GM21737 (cell line): ENCODE results near the gene AP4S1.
"Not testable (repeated sequence)": the region's sequence is repeated elsewhere in the genome, so short reads cannot be mapped to it uniquely, and the experiment has no call there.

Source experiments
- ATAC-seq: cut with Tn5 transposase; IDR thresholded peaks from one replicate; pipeline ENCODE4 v1.9.1; 2021; ENCODE audit warnings: mild to moderate bottlenecking, moderate library complexity; ENCODE audit not compliant: unreplicated experiment

The AP4S1 gene

DNA sequence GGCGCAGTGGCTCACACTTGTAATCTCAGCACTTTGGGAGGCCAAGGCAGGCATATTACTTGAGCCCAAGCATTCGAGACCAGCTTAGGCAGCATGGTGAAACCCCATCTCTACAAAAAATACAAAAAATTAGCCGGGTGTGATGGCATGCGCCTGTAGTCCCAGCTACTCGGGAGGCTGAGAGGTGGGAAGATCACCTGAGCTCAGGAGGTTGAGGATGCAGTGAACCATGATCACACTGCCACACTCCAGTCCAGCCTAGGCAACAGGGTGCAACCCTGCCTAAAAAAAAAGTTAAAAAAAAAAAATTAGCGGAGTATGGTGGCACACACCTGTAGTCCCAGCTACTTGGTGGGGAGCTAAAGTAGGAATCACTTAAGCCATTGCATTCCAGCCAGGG lies 21.4 kb upstream of the AP4S1 start:
- ATAC-seq: not testable (repeated sequence)

DNA sequence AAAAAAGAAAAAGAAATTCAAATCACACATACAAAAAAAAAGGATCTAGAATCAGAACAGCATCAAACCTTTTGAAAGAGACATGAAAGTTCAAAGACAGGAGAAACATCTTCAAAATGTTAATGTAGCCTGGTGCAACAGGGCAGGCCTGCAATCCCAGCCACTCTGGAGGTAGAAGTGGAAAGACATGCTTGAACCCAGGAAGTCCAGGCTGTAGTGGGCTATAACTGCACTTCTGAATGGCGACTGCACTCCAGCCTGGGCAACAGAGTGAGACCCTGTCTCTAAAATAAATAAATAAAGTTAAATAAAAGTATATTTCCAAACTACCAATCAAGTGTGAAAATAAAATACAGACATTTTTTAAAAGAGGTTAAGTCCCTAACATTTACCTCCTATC lies 18.7 kb upstream of the AP4S1 start:
- ATAC-seq: no peak

- ATAC-seq: no peak
Measured at GRCh38 chr14:31009836-31010574, 15.4 kb upstream of the AP4S1 start.

GRCh38 chr14:31010935-31011334 lies 14.5 kb upstream of the AP4S1 start:
- no peak for ATAC-seq

DNA sequence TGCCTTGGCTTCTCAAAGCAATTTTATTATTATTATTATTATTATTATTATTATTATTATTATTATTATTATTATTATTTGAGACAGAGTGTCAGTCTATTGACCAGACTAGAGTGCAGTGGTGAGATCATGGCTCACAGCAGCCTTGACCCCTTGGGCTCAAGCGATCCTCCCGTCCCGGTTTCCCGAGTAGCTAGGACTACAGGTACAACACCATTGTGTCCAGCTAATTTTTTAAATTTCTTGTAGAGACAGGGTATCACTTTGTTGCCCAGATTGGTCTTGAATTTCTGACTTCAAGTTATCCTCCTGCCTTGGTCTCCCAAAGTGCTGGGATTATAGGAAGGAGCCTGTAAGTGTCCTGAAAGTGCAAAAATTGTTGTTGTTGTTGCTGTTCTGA lies 11.6 kb upstream of the AP4S1 start:
- no peak for ATAC-seq

DNA sequence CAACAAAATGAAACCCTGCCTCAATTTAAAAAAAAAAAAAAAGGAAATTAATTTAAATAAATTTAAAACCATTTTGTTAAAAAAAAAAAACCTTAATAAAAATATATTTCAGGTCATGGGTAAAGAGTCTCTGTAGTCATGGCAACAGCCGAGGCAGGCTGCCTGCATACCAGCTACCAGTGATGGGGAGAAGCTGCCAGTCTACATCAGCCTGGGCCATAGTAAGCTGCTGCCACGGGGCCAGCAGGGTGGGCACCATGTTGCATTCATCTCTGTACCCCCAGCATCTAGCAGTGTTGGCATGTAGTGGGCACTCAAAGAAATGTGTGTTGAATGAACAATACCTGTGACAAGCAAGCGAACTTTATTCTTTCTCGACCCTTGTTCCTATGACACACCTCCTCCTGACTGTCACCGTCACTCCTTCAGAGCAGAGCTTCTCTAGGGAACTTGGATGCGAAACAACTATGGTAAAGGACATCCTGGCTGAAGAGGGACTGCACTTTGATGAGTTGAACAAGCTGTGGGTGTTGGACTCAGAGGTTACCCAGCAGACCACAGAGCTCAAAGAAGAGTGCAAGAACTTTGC lies 7.3 kb upstream of the AP4S1 start:
- no peak for ATAC-seq

- ATAC-seq: no peak
Measured at GRCh38 chr14:31020834-31021575, 4.4 kb upstream of the AP4S1 start.

DNA sequence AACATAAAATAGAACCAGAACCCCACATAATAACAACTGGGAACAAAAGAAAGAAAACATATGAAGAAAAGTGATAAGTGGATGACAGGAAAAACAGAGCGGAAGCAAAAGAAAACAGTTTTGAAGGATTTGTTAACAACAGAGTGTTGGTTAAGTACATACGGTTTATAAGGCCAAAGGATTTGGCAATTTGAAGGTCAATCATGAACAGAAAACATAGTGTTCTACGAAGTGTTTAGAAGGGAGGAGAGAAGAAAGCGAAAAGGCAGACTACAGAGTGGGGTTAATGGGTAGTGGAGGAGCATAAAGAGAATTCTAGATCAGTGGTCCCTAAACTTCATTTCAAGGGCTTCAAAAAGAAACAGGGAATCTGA lies 3.9 kb upstream of the AP4S1 start:
- no peak for ATAC-seq

DNA sequence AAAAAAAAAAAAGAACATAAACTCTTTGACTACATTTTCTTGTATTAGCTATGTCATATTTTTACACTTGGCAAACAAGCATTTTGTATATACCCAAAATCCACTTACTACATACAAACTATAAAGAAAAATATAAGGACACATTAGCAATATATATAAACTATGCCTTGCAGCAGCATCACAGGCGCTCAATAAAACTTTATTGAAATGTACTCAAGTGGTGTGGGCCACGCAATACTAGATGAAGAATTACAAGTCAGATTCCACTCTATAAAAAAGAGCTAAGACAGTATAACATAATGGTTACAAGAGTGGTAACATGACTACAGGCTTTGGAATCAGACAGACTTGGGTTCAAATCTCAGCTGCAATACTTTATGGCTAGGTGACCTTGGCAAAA lies 3.1 kb upstream of the AP4S1 start:
- no peak for ATAC-seq

DNA sequence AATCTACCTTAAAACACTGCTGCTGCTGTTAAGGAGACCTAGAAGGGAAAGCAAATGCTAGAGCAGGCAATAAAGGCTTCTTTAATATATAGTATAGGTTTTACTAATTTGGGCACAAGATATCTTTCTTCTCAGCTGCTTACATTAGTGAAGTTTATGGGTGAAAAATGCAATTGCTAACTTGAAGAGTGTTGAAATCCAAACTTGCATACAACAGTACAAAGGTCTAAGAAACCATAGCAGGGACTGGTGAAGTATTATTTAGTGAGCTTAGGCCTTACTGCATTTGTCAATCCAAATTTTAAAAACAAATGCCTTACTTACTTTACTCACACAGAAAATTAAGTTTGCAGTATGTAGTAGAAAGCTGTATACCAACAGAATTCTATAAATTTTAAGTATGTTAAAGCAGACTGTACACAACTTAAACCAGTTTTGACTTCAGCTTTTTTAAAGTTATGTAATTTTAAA lies 1.4 kb upstream of the AP4S1 start:
- ATAC-seq: no peak

DNA sequence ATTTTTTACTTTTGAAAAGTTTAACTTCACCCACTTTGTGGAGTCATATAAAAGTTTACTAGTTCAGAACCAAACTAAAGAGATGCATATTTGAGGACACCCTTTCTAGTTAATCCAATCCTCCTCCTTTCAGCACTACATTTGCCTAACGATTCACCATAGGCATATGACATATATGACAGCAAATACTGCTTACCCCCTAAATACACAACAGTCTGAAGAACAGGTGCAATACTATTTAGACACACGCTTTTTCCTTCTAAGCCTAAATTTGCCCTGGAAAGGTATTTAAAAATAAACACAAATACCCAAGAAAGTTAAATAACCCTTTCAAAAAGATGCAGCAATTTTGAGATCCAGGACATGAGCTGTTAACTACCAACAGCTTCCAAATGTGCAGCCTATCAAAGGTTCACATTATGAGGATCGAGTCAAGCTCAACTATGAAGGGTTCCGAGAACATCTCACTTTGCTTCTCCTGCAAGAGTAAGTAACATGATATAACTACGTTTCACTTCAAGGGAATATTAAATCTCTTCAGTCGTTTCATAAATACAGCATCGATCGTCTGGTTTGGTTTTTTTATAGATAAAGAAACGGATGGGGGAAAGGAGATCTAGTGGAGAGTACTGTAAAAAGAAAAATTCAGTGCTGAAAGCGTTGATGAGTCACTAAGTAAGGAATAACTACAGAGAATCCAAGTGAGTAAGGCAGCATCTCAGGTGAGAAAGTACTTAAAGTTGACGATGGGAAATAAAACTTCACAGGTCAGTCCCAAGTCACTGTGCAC lies 677 bp upstream of the AP4S1 start:
- ATAC-seq: no peak

- no peak for ATAC-seq
Measured at GRCh38 chr14:31026077-31026449, 614 bp downstream of the AP4S1 start, which contains the start of gene STRN3. TSS of gene STRN3 (minus strand) at chr14:31026379. CDS start at chr14:31026185, 194 bp downstream.

- peak; percentile 93 for ATAC-seq
Measured at GRCh38 chr14:31026450-31027235, 1.2 kb downstream of the AP4S1 start.

- ATAC-seq: no peak
Measured at GRCh38 chr14:31027847-31028246, 2.4 kb downstream of the AP4S1 start.

- no peak for ATAC-seq
Measured at GRCh38 chr14:31029016-31029970, 3.8 kb downstream of the AP4S1 start.

DNA sequence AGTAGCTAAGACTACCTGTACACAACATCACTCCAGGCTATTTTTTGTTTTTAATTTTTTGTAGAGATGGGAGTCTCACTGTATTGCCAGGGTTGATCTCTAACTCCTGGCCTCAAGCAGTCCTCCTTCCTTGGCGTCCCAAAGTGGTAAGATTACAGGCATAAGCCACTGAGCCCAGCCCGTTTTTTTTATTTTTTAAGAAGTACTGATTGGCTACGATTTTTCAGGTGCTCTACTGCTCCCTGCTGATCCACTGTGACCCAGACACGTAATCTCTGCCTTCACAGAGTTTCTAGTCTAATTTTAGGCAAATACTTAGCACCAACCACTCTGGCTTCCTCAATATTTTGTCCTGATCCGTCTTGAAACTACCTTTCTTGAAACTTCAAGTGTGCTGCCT lies 5.0 kb downstream of the AP4S1 start:
- ATAC-seq: no peak

DNA sequence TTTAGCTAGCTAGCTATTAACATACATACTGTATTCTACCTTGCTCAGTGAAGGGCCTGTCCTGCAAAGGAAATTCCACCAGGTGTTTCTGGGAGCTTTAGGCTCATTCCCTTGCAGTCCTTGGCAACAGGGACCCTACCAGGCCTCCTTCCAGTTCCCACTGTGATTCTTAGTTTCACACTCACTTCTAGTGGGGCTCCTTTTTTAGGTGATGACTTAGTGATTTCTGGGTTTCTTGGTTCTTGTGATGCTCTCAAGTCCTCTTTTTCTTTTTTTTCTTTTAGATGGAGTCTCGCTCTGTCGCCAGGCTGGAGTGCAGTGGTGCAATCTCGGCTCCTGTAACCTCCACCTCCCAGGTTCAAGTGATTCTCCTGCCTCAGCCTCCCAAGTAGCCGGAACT lies 11.1 kb downstream of the AP4S1 start:
- ATAC-seq: no peak

DNA sequence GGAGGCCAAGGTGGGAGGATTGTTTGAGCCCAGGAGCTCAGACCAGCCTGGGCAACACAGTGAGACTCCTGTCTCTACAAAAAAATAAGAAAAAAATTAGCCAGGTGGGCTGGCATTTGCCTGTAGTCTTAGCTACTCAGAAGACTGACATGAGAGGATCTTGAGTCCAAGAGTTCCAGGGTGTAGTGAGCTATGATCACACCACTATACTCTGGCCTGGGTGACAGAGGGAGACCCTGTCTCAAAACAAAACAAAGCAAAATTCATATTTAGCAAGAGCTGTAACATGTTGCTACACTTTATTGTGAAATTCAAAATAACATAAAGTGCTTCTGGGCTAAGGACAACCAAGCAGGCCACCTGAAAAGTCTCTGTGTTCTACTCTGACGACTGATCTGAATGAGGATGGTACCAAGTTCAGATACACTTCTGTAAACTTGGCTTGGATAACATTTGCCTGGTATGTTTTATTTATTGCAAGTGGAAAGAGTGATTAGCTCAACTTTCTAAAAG lies 12.3 kb downstream of the AP4S1 start:
- no peak for ATAC-seq

DNA sequence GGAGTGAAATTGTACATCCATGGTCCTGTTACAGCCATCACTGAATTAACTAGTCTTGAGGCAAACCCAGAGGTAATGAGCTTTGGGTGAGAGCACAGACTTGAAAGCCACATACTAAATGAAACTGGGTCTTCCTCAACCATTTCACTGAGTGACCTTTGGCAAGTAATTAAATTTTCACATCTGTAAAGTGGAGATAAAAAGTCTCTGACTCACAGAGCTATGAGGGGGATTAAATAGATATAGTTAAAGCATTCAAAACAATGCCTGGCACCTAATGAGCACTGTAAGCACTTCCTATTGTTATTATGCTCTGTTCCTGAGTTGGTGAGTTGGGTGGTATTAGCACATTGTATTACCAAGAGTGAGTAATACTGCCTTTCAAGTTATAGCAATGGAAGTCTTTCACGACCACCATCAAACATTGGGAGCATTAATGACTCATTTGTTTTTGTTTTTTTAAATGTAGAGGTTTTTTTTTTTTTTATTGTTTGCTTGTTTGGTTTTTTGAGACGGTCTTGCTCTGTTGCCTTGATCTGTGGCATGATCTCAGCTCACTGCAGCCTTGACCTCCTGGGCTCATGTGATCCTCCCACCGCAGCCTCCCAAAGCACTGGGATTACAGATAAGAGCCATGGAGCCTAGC lies 13.2 kb downstream of the AP4S1 start:
- ATAC-seq: no peak
